Measurements from ENCODE around the gene MLPH. TPM values are rescaled to one million over a fixed set of nuclear protein-coding genes. Genes with fewer than 3 reads are reported as not detected.

MLPH gene
- total and polyA plus RNA-seq, 2 of the 4 experiments (the other 2 are of a cell fraction), result 13.8 to 21.6 TPM

DNA sequence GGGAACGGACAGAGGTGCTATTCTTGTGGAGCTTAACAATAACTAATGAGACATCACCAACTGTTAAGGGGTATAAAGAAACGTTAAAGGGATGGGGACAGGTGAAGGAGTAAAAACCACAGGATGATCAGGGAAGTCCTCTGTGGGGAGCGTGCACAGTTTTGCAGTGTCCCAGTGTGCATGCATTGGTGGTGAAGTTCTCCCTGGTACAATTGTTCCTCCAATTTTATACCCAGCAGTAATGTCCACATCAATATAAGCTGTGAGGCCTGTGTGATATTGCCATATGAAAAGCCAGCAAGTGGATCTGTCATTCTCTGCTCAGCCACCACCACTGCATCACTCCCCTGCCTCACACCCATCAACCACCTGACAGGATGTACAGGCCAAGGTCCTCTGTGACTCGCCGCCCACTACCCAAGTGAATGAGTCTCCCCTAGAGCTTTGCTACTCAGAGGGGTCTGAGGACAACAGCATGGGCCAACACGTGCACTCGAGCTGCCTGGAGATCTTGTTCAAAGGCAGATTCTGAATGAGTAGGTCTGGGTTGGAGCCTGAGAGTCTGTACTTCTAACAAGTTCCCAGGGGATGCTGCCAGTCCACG is 4.6 kb downstream of the MLPH start:
- DNase-seq (no peak), ATAC-seq (ENCODE audit: low read depth) (no peak)
- H3K56ac ChIP-seq (ENCODE audit: extremely low read depth, insufficient read depth, low read length), result no peak overlapping the region
- no TSS peak for BruUV-seq (replicated peaks)
- CTCF ChIA-PET, result no interaction called here
- no peak overlapping the region for H2BK5ac ChIP-seq (ENCODE audit: low read depth, low read length, poor library complexity, severe bottlenecking)
- no peaks in the 10 kb centered on the region for H3K27me3 ChIP-seq (ENCODE audit: control insufficient read depth, insufficient read depth, low read length)
- 90% methylated on average over 2 of the region's 8 CpGs; no CpG with 5 or more reads in 1 of the 2 experiments for WGBS, 2 experiments (ENCODE audit: extremely low coverage in 2 of 2, insufficient read length in 1 of 2)
- peaks cover 14% of the 10 kb centered on the region for H3K36me3 ChIP-seq (ENCODE audit: control insufficient read depth, insufficient read depth, low read length)
- no peak overlapping the region for H2AK5ac ChIP-seq (ENCODE audit: low read depth, low read length)
- no peak overlapping the region for H4K8ac ChIP-seq (ENCODE audit: low read depth in 2 of 2, low read length in 2 of 2)
- no peak overlapping the region for H3K4me2 ChIP-seq (ENCODE audit: low read depth, low read length)
- peaks cover 18 to 68% of the 10 kb centered on the region in 2 experiments; a peak in 3 of 4 replicates for H3K79me1 ChIP-seq (ENCODE audit: low read depth in 1 of 2, low read length in 2 of 2)
- H4K20me1 ChIP-seq (ENCODE audit: insufficient read depth, low read length), result no peaks in the 10 kb centered on the region
- H2BK20ac ChIP-seq (ENCODE audit: low read depth, low read length), result no peak overlapping the region
- intact Hi-C loops (cut with micrococcal nuclease) (no loop called here), in situ Hi-C loops (cut with MboI; ENCODE audit: low sequenced_read_pairs) (no loop called here), dilution Hi-C loops (cut with HindIII; ENCODE audit: low sequenced_read_pairs, unreplicated experiment) (no loop called here)
- no peak overlapping the region for H2AK9ac ChIP-seq (replicated peaks; ENCODE audit: low read depth, low read length, poor library complexity)
- no peak overlapping the region for H2BK120ac ChIP-seq (ENCODE audit: low read depth, low read length)
- no peak overlapping the region for H3K27ac ChIP-seq (ENCODE audit: insufficient read depth, low read length)
- TF ChIP-seq RAD21 (IDR thresholded peaks at IDR 0.05; ENCODE audit: low read length) (no peak), CEBPB (IDR thresholded peaks at IDR 0.05; ENCODE audit: low read depth, low read length) (no peak), RFX5 (IDR thresholded peaks at IDR 0.05; ENCODE audit: low read depth, low read length) (no peak)
- TF ChIP-seq, protein P1, sequence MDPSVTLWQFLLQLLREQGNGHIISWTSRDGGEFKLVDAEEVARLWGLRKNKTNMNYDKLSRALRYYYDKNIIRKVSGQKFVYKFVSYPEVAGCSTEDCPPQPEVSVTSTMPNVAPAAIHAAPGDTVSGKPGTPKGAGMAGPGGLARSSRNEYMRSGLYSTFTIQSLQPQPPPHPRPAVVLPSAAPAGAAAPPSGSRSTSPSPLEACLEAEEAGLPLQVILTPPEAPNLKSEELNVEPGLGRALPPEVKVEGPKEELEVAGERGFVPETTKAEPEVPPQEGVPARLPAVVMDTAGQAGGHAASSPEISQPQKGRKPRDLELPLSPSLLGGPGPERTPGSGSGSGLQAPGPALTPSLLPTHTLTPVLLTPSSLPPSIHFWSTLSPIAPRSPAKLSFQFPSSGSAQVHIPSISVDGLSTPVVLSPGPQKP (IDR thresholded peaks at IDR 0.05; ENCODE audit: borderline replicate concordance, low read depth, low read length), result no peak
- H4K91ac ChIP-seq (ENCODE audit: insufficient read depth, low read depth, low read length), result no peak overlapping the region
- POLR2A ChIA-PET (ENCODE audit: unreplicated experiment), result no interaction called here
- H3K4ac ChIP-seq (ENCODE audit: low read depth, low read length), result no peak overlapping the region
- no peak overlapping the region for H3K14ac ChIP-seq (replicated peaks; ENCODE audit: low read depth, low read length)
- H3K4me3 ChIP-seq (ENCODE audit: insufficient read depth, low read depth, low read length), result no peak overlapping the region
- H3K23ac ChIP-seq (ENCODE audit: low read depth, low read length), result no peak overlapping the region
- H2BK15ac ChIP-seq (ENCODE audit: low read depth, low read length), result no peak overlapping the region
- H3K9me1 ChIP-seq (ENCODE audit: insufficient read depth, low read length), result peaks cover 3% of the 10 kb centered on the region; the same call in 1 of the 2 replicates
- no peak overlapping the region for H3K18ac ChIP-seq (ENCODE audit: low read depth, low read length)
- peaks cover 9% of the 10 kb centered on the region for H3K9me3 ChIP-seq (ENCODE audit: control insufficient read depth, insufficient read depth, low read length)
- no peak overlapping the region for H2AFZ ChIP-seq (replicated peaks; ENCODE audit: low read length, poor library complexity)
- H3K9ac ChIP-seq (ENCODE audit: low read depth, low read length), result no peak overlapping the region
- no peak overlapping the region for H4K5ac ChIP-seq (ENCODE audit: low read depth, low read length)
- H3K4me1 ChIP-seq (ENCODE audit: control insufficient read depth, insufficient read depth, low read length), result peaks cover 7% of the 10 kb centered on the region

Measured in IMR-90 (cell line).